Astrocyte of the hippocampus (primary cell): Measurements from ENCODE around the gene CORO2A.

Experiments
- DNase-seq: peaks from one replicate; pipeline ENCODE4 v3.0.0; 2011; ENCODE audit warnings: low read depth, low spot score

CORO2A gene, protein sequence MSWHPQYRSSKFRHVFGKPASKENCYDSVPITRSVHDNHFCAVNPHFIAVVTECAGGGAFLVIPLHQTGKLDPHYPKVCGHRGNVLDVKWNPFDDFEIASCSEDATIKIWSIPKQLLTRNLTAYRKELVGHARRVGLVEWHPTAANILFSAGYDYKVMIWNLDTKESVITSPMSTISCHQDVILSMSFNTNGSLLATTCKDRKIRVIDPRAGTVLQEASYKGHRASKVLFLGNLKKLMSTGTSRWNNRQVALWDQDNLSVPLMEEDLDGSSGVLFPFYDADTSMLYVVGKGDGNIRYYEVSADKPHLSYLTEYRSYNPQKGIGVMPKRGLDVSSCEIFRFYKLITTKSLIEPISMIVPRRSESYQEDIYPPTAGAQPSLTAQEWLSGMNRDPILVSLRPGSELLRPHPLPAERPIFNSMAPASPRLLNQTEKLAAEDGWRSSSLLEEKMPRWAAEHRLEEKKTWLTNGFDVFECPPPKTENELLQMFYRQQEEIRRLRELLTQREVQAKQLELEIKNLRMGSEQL

DNA sequence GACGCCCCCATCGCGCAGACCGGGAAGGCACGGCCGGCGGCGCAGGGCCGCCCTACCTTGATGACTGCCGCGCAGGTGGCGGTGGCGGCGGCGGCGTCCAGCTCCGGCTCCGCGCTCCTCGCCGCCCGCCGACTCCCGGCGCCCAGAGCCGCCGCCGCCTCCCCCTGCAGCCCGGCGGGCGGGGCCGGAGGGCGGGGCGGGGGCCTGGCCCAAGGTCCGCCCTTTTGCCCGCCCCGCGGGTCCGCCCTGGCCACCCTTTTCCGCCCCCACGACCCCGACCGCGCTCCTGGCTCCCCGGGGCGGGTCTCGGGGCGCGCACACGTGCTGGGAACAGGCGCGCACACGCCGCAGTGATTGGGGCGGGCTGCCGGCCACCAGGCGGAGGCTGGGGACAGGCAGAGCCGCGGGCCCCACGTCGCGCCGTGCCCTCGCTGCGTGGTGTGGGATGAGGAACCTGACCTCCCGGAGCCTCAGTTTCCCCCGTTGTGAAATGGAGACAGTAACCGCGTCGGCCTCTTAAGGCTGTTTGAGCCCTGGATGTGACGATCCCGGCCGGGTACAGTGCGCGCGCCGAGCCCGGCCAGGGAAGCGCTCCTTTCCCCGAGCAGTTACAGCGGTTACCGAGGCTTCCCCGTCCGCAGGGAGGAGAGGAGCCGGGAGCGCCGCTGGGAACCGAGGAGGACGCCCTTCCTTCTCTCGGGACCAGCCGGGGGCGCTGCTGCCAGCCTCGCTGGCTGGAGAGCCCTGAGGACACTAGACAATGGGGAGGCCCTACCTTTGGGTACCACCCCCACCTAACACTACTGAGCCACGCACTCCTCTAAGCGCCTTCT is at the start of gene CORO2A:
Gene CORO2A, minus strand, starts transcription at position 135 of the 833 bp plus-strand sequence. CDS start 34,977 bp downstream, outside the sequence.
- peak; percentile 89 for DNase-seq

DNA sequence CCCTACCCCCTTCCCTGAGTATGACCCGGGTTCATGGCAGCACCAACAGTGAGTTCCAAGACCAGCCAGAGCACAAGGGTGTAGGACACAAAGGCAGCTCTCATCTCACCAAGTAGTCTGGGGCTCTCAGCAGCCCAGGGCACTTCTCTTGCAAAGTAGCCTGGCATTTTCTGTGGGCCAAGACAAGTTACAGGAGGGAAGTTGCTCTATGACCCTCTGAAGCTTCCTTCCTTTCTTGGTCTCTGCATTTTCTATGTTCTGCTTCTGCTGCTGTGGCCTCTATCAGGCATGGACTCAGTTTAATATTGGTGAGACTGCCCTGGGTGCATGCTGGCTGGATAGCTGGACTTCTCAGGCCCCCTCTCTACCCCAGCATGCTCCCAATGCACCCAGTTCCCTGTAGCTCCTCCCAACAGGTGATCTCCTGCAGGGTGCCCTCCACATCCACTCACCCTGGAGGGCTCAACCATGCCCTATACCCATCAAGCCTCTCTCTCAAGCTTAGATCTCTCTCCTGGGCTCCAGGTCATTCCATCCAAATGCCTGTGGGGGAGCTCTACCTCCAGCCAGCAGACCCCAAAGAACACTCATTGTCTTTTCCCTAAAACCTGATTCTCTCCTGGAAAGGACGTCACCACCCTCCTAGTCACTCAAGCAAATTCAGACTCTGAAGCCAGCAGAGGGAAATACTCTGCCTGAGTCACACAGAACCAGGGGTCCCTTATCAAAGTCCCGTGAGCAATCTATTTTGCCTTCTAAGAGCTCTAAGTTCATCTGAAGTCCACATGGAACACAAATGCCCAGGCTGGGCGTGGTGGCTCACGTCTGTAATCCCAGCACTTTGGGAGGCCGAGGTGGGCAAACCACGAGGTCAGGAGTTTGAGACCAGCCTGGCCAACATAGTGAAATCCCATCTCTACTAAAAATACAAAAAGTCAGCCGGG is 49.2 kb upstream of the CORO2A start:
- DNase-seq: no peak

DNA sequence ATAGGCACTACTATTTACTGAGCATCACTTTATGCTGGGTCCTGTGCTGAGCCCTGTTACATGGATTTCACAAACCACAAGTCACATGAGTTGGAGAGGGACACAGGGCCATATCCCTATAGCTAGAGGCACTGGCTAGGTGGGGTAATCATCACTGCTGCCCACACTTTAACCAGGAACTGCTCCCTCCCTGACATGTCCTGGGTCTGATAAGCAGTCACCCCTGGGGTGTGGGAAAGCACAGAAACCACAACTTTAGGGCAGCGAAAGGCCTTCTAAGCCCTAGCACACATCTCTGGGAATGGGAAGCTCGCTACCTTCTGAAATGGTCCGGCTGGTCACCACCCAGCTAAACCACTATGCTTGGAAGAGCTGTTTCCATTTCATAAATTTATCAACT is 48.0 kb upstream of the CORO2A start:
- no peak for DNase-seq

DNA sequence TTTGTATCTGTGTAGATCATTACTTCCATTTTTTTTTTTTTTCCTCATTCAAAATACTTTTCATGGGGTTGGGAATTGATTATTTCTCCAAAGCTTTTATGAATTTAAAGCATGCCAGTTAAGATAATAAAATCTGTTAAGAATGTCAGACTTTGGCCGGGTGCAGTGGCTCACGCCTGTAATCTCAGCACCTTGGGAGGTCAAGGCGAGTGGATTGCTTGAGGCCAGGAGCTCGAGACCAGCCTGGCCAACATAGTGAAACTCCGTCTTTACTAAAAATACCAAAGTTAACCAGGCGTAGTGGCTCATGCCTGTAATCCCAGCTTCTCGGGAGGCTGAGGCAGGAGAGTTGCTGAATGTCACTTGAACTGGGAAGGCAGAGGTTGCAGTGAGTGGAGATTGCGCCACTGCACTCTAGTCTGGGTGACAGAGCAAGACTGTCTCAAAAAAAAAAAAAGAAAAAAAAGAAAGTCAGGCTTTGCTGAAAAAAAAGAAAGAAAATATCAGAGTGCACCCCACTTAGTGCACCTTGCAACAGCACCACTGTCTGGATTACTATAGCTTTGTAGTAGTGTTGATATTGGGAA is 44.6 kb upstream of the CORO2A start:
- DNase-seq: no peak

DNA sequence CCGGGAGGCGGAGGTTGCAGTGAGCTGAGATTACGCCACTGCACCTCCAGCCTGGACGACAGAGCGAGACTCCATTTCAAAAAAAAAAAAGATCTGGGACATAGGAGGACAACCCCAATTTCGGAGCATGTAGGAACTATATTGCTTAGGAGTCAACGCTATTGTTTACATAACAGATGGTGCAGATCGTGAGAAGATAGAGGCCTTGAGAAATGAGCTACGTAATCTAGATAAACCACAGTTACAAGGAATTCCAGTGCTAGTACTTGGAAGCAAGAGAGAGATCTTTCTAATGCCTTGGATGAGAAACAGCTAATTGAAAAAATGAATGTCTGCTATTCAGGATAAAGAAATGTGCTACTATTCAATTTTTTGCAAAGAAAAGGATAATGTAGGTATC is 42.7 kb upstream of the CORO2A start:
- DNase-seq: no peak

DNA sequence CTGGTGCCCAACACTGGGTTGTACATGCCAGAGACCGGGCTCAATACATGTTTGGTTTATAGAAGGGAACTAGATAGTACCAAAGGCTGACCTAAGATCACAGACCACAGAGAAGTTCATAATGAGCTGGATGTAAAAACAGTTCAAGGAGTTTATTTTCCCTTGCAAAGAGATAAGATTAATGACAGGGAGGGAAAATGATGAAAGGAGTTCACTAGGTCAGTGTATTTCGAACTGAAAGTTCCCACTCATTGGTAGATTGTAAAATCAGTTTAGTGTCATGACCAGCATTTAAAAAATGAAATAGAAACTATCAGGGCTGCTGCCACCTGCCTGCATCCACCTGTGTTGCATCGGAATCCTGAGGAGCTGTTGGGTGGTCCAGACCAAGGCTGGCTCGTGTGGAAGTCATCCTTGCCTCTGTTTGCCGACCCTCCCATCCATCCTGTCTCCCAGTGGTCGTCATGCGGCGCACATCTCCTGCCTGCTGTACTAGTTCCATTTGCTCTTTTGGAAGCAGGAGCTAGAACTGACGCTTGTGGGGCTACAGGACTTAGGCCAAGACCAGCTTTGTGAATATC is 41.9 kb upstream of the CORO2A start:
- DNase-seq: no peak

DNA sequence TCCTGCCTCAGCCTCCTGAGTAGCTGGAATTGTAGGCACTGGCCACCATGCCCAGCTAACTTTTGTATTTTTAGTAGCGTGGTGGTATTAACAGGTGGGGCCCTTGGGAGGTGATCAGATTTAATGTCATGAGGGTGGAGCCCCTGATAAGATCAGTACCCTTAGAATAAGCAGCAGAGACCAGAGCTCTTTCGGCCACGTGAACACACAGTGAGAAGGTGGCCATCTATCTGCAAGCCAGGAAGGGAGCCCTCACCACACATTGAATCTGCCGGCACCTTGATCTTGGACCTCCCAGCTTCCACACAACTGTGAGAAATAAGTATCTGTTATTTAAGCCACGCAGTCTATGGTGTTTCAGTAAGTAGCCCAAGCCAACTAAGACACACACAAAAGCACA is 40.5 kb upstream of the CORO2A start:
- DNase-seq: no peak

DNA sequence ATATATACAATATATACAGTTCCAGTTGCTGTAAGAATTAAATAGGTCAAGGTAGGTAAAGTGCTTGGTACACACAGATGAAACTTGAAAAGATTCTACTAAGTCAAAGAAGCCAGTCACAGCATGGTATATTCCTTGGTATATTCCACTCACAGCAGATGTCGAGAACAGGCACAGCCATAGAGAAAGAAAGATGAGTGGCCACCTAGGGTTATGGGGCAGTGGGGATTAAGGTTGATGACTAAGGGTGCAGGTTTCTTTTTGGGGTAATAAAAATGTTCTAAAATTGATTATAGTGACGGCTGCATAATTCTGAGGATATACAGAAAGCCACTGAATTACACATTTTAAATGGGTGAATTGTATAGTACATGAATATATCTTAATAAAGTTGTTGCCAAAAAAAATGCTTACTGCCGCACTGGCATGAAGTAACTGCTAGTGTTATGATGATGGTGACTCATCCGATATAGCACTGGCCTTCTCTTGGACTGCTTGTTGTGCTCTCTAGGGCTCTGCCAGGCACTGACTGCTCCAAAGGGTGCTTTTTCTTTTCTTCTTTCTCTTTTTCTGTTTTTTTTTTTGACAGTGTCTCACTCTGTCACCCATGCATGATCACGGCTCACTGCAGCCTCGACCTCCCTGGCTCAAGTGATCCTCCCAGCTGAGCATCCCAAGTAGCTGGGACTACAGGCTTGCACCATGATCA is 39.5 kb upstream of the CORO2A start:
- DNase-seq: peak; percentile 77

DNA sequence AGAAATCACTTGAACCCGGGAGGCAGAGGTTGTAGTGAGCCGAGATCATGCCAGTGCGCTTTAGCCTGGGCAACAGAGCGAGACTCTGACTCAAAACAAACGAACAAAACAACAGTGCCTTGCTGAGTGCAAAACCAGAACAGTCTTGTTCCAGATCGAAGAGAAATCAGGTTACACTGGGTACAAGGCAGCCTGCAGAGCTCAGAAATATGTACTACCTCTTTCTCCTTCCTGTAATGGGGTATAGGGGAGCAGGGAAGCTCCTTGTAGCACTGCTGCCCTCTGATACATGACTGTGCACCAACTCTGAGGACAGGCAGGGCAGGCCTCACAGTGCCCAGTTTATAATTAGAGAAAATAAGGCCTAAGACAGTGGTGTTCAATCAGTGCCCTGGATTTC is 38.4 kb upstream of the CORO2A start:
- no peak for DNase-seq

DNA sequence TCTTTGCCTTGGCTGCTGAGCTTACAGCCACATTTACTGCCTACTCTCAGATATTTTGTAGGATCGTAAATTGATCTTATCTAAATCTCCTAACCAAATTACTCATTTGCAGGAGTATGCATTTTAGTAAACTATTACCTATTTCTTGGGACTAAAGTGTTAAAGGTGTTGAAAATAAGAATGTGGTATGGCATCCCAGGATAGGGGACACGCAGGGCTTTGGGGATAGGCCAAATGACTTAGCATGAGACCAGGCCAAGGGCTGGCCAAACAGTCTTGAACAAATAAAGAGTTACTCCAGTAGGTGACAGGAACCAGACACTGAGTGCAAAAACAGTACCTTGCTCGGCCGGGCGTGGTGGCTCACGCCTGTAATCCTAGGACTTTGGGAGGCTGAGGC is 37.9 kb upstream of the CORO2A start:
- no peak for DNase-seq

DNA sequence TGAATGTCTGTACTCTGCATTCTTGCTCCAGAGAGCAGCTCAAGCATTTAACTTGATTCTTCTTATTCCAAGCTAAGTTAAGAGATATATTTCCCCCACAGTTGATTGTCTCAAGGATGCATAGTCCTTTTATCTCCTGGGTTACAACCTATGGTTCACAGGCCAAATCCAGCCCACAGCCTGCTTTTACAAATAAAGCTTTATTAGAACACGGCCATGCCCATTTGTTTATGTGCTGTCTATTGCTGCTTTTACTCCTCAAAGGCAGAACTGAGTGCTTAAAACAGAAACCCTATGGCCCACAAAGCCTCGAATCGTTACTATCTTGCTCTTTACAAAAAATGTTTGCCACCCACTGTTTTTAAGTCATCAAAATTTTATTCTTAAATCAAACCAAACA is 37.2 kb upstream of the CORO2A start:
- DNase-seq: no peak

DNA sequence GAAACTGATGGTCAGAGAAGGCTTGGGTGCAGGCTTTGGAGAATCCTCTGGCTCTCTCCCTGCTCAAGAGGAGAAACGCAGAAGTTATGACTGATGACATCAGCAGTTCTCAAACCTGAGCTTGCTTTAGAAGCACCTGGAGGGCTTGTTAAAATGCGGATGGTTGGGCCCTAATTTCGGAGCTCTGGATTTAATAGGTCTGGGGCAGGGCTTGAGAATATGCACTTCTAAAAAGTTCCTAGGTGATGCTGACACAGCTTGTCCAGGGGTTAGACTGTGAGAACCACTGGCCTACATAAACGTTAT is 36.6 kb upstream of the CORO2A start:
- DNase-seq: no peak

DNA sequence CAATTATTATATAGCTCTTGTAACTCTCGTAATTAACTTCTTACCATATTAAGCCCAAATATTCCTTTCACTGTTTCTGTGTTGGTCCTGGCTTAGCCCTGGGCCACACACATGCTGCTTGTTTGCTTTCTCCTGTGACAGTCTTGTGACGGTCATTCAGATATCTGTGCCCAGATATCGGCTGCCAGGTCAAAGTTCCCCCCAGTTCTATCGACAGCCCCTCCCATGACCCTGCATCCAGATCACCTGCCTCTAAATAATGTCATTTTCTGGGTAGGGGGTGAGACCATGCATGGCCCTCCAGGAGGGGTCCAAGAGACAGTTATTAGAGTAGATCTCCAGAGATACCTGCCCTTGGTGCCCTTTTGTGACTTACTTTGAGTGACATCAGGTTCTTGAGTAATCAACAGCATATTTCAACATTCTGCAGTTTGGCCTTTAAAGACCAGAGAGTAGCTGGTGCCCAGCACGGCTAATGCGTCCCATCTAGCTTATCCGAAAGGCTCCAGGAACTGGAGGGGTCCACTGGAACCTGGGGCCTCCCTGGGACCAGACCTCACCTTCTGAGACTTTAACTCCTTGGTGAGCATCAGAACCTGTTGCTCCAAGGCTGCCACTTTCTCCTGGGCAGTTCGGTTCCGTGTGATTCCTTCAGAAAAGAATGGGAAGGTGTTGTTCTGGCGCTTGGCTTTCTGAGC is 36.1 kb upstream of the CORO2A start:
- DNase-seq: no peak

DNA sequence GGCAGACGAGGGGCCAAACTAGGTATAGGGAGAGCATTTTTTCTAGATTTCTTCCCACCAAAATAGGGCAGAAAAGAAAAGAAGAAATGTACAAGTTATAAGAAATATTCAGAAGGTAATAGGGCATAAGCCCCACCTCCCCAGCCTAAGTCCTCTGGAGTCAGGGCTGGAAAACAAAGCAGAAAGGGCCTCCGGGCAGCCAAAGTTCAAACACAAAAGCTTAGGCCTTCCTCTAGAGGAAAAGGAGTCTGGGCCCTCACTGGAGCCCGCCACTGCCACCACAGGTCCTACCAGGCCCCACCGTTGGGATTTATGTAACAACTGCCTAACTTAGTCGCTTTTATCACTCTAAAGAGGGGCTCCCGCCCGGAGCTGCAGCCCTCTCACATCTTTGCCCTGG is 35.4 kb upstream of the CORO2A start:
- DNase-seq: no peak

DNA sequence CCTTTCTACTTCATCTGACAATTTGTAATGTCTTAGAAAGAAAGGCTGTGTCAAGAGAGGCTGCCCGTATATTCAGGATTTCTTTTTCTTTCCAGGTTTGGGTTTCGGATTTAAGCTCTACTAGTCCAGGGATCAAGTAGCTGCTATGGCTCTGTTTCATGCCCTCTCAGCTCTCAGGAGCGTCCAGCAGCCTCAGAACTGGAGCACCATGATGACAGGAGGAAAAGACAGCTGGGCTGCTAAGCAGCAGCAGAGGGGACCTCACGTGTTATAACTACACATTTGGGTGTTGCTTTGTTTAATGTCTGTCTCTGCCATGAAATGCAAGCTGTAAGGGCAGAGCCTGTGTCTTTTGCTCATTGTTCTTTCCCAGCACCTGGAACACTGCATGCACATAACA is 34.5 kb upstream of the CORO2A start:
- no peak for DNase-seq

DNA sequence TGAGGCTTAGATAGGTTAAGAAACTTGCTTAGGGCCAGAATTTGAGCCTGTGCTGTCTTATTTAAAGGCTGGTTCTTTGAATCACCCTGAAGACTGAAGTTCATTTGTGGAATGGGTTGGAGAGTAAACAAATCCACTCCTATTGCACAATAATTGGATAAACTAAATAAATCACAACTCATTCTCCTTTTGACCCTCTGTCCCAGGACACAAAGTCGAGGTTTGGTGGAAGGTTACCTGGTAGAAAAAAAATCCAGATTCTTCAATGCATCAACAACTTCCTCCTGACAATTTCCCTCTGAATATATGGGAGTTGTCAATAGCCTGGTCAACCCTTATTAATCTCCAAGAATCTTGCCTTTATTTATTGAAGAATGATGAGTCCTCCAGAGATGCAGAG is 34.1 kb upstream of the CORO2A start:
- DNase-seq: no peak

DNA sequence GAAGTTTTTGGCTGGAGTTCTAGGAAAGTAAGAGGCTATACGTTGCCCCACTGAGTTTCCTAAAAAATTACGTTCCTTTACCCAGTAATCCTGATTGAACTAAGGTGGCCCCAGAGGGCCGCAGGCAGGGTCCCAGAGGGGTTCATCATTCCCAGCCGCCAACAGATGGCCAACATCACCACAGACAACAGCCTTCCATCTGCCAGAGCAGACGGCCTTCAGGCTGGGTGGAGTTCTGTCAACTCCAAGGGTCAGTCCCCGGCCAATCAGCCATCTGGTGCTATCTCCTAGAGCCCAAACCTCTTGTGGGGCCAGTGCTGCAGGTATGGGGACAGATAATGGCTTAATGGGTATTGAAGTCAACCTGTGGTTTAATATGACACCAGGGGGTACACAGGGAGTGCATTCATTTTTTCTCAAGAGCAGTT is 32.6 kb upstream of the CORO2A start:
- no peak for DNase-seq

DNA sequence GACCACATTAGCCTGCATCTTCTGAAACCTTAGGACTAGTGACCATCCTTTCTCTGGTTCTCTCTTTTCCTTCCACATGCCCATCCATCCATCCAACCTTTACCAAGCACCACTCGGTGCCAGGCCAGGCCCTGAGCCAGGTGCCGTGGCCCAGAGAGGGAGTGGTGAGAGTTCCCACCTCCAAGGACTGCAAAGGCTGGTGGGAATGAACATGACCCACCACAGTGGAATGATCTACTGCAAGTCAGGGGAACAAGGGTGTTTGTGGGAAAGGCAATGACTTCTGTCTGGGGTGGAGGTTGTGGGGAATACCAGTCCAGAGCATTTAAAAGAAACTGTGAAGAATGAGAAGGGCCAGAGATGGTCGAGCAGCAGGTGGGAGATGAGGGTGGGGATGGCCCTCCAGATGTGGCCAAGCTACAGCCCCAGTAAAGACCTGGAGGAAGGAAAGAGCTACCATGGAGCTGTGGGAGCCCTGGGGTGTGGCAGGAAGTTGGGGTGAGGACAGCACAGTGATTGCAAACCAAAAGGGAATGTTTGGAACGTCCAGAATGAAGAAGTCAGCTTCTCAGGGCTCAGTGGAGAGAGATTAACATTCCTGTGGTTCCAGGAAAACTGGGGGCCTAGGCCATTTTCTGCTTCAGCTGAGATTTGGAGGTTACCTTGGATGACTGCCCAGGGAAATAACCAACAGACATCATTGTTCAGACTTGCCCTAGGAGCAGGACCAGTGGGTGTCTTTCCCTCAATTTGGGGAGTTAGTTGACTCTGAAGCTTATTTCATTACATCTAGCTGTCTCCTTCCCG is 30.7 kb upstream of the CORO2A start:
- peak; percentile 99 for DNase-seq

DNA sequence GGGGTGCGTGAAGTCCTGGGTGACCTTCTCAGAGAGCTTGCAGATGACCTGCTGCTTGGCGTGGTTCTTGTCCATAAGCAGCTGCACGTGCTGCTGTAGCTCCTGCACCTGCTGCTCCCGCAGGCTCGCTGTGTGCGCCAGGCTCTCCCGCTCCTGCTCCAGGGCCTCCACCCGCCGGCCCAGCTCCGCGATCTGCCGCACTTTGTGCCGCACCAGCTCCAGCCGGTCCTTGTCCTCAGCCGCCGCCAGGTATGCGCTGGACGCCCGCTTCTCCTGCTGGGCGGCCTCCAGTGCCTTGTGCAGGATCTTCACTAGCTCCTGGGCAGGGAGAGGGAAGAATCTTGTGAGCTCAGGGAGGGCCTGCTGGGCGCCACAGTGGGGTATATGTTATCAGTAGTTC is 28.5 kb upstream of the CORO2A start:
- DNase-seq: no peak
